Peyer's patch (tissue), 4 donors: ENCODE results near the gene CLRN2.
"Not testable (repeated sequence)": the region's sequence is repeated elsewhere in the genome, so short reads cannot be mapped to it uniquely, and the experiment has no call there.

ENCODE experiments used
- POLR2A ChIP-seq, 2 donors: fragments of 450-650 bp; IDR thresholded peaks; one replicate each; pipeline ENCODE4 v1.5.1; 2017; ENCODE audit warnings: antibody characterized with exemption in 2 of 2, mild to moderate bottlenecking in 2 of 2, moderate library complexity in 2 of 2
- TF ChIP-seq, protein P1 (sequence below), 6 experiments: fragments of 450-650 bp in 4 of 6; fragments of 200-600 bp in 2 of 6; sonication (generic) in 1 of 6; IDR thresholded peaks; one replicate each; pipeline ENCODE4 v1.5.1; 2017 to 2019; ENCODE audit warnings: antibody characterized with exemption in 6 of 6, mild to moderate bottlenecking in 3 of 6, moderate library complexity in 1 of 6

DNA sequence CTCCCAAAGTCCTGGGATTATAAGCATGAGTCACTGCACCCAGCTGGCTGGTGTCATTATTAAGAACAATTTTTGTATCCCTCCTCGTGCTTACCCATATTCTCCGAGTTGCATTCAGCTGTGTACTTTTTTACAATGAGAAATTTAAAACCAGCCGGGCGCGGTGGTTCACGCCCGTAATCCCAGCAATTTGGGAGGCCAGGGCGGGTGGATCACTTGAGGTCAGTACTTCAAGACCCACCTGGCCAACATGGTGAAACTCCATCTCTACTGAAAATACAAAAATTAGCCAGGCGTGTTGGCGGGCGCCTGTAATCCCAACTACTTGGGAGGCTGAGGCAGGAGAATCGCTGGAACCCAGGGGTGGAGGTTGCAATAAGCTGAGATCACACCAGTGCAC lies 60.2 kb downstream of the CLRN2 start:
- not testable (repeated sequence) for TF ChIP-seq POLR2A (IDR thresholded peaks at IDR 0.05)
- TF ChIP-seq, protein P1, sequence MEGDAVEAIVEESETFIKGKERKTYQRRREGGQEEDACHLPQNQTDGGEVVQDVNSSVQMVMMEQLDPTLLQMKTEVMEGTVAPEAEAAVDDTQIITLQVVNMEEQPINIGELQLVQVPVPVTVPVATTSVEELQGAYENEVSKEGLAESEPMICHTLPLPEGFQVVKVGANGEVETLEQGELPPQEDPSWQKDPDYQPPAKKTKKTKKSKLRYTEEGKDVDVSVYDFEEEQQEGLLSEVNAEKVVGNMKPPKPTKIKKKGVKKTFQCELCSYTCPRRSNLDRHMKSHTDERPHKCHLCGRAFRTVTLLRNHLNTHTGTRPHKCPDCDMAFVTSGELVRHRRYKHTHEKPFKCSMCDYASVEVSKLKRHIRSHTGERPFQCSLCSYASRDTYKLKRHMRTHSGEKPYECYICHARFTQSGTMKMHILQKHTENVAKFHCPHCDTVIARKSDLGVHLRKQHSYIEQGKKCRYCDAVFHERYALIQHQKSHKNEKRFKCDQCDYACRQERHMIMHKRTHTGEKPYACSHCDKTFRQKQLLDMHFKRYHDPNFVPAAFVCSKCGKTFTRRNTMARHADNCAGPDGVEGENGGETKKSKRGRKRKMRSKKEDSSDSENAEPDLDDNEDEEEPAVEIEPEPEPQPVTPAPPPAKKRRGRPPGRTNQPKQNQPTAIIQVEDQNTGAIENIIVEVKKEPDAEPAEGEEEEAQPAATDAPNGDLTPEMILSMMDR (IDR thresholded peaks at IDR 0.05): not testable (repeated sequence)
